Retinal pigment epithelial cell (primary cell): ENCODE results near the gene ODAD2.
"Not testable (repeated sequence)": the region's sequence is repeated elsewhere in the genome, so short reads cannot be mapped to it uniquely, and the experiment has no call there.

Experiments used
- DNase-seq: peaks from one replicate; pipeline ENCODE4 v3.0.0-alpha.2; 2010; ENCODE audit warnings: low read depth
- H3K4me3 ChIP-seq: 2 replicates; pipeline ENCODE4 v1.5.1; 2011; ENCODE audit warnings: mild to moderate bottlenecking, low read length, control low read depth, moderate library complexity
- CTCF ChIP-seq: conservative IDR thresholded peaks from 2 replicates; pipeline ENCODE4 v1.5.1; 2011; ENCODE audit warnings: low read depth, low read length, control low read depth, inconsistent platforms

Gene ODAD2

GRCh38 chr10:27959093-27959715, 39.7 kb downstream of the ODAD2 start:
- no peak for TF ChIP-seq CTCF
- H3K4me3 ChIP-seq, result no peak overlapping the region
- DNase-seq, result no peak

- H3K4me3 ChIP-seq, DNase-seq: not testable (repeated sequence)
These were observed 40.5 kb downstream of the ODAD2 start for GRCh38 chr10:27958383-27958782.

- TF ChIP-seq CTCF, result no peak
- no peak for DNase-seq
- H3K4me3 ChIP-seq, result no peak overlapping the region
These were observed 48.7 kb downstream of the ODAD2 start for GRCh38 chr10:27950242-27950564.

- H3K4me3 ChIP-seq, result no peak overlapping the region
- DNase-seq, result peak; percentile 21
- no peak for TF ChIP-seq CTCF
These were observed 49.2 kb downstream of the ODAD2 start for GRCh38 chr10:27949528-27950241.

- DNase-seq, result no peak
- no peak for TF ChIP-seq CTCF
- no peak overlapping the region for H3K4me3 ChIP-seq
These were observed 50.7 kb downstream of the ODAD2 start for GRCh38 chr10:27948186-27948585.

- DNase-seq, result no peak
- TF ChIP-seq CTCF, result no peak
- H3K4me3 ChIP-seq, result no peak overlapping the region
These were observed 51.3 kb downstream of the ODAD2 start for GRCh38 chr10:27947540-27947939.

GRCh38 chr10:27944005-27944404, 54.9 kb downstream of the ODAD2 start:
- no peak overlapping the region for H3K4me3 ChIP-seq
- no peak for DNase-seq
- TF ChIP-seq CTCF, result no peak
